WTC11 (cell line): ENCODE results near the gene DPEP2NB.

Experiments used
- CREM ChIP-seq: sonication (generic); formaldehyde crosslinking; IDR thresholded peaks from 2 replicates; pipeline ENCODE4 v1.8.1; 2022; ENCODE audit warnings: mild to moderate bottlenecking, missing genetic modification reagents, moderate library complexity
- CTCF ChIP-seq: fragments of 200-600 bp; IDR thresholded peaks from 2 replicates; pipeline ENCODE4 v1.8.0; 2022; ENCODE audit warnings: antibody characterized with exemption
- MXD4 ChIP-seq: fragments of 250-450 bp; sonication (Bioruptor Pico); IDR thresholded peaks from 2 replicates; pipeline ENCODE4 v1.8.0; 2021; ENCODE audit warnings: mild to moderate bottlenecking, moderate library complexity, borderline replicate concordance

DNA sequence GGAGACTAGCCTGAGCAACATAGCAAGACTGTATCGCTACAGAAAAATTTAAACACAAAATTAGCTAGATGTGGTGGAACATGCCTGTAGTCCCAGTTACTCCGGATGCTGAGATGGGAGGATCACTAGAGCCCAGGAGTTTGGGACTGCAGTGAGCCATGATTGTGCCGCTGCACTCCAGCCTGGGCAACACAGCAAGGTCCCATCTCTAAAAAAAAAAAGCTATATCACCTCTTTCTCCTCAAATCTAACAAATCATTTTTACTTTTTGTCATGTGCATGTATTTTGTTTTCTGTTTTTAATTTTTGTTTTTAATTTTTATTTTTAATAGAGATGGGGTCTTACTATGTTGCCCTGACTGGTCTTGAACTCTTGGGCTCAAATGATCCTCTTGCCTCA lies 13.3 kb upstream of the DPEP2NB start:
- TF ChIP-seq CTCF (no peak), CREM (CRISPR knock-in tag) (no peak), MXD4 (CRISPR knock-in tag) (no peak)
